HEK293 (cell line): Measurements from ENCODE around the gene CFAP53.

Experiments used
- CTCF ChIA-PET: fragments of 350-600 bp; formaldehyde crosslinking; extraction: SDS; loops from one replicate; lab custom pipeline; 2021; ENCODE audit warnings: antibody characterized with exemption; lab: Yijun Ruan, JAX
- POLR2A ChIA-PET: fragments of 300-600 bp; formaldehyde crosslinking; extraction: SDS; loops from one replicate; lab custom pipeline; 2020; ENCODE audit warnings: antibody characterized with exemption, inconsistent platforms; lab: Yijun Ruan, JAX
- H3K27ac ChIP-seq: fragments of 200-500 bp; sonication (Bioruptor generic); 2 replicates; pipeline ENCODE4 v1.5.1; 2014; ENCODE audit warnings: low read depth, low read length, control low read depth, inconsistent platforms; ENCODE audit errors: extremely low read depth
- H3K36me3 ChIP-seq, 2 experiments: fragments of 200-500 bp in 1 of 2; sonication (Bioruptor generic) in 1 of 2; 1 replicate in 1 of 2; 2 replicates in 1 of 2; pipeline ENCODE4 v1.5.1; 2014 to 2017; ENCODE audit warnings: inconsistent platforms in 2 of 2, low read length in 2 of 2; ENCODE audit not compliant: control insufficient read depth in 2 of 2, insufficient read depth in 1 of 2
- H3K4me1 ChIP-seq: fragments of 200-500 bp; sonication (Bioruptor generic); 2 replicates; pipeline ENCODE4 v1.5.1; 2014; ENCODE audit warnings: mild to moderate bottlenecking, low read length, inconsistent platforms; ENCODE audit not compliant: control insufficient read depth, insufficient read depth
- H3K4me3 ChIP-seq: 2 replicates; pipeline ENCODE4 v1.5.1; 2011; ENCODE audit warnings: low read depth, mild to moderate bottlenecking, control low read depth, low read length, moderate library complexity
- H3K9me3 ChIP-seq: fragments of 200-500 bp; sonication (Bioruptor generic); 2 replicates; pipeline ENCODE4 v1.5.1; 2014; ENCODE audit warnings: low read depth, low read length, inconsistent platforms; ENCODE audit not compliant: control insufficient read depth, insufficient read depth
- CTCF ChIP-seq: fragments of 450-650 bp; formaldehyde crosslinking; IDR thresholded peaks from 2 replicates; pipeline ENCODE4 v1.5.1; 2016; ENCODE audit warnings: missing biosample characterization, missing genetic modification characterization
- GLIS2 ChIP-seq: fragments of 450-650 bp; formaldehyde crosslinking; IDR thresholded peaks from 2 replicates; pipeline ENCODE4 v1.5.1; 2016; ENCODE audit warnings: missing biosample characterization, missing genetic modification characterization
- HIC1 ChIP-seq: fragments of 450-650 bp; formaldehyde crosslinking; IDR thresholded peaks from 2 replicates; pipeline ENCODE4 v1.5.1; 2016; ENCODE audit warnings: missing biosample characterization, missing genetic modification characterization
- IKZF3 ChIP-seq: fragments of 450-650 bp; IDR thresholded peaks from 2 replicates; pipeline ENCODE4 v1.5.0; 2018; ENCODE audit warnings: missing biosample characterization, mild to moderate bottlenecking, missing genetic modification characterization, moderate library complexity
- KLF16 ChIP-seq: fragments of 450-650 bp; formaldehyde crosslinking; IDR thresholded peaks from 2 replicates; pipeline ENCODE4 v1.5.1; 2017; ENCODE audit warnings: missing biosample characterization, missing genetic modification characterization
- KLF9 ChIP-seq: fragments of 450-650 bp; formaldehyde crosslinking; IDR thresholded peaks from 2 replicates; pipeline ENCODE4 v1.5.1; 2016; ENCODE audit warnings: missing biosample characterization, missing genetic modification characterization, low read depth
- PRDM2 ChIP-seq: fragments of 450-650 bp; formaldehyde crosslinking; IDR thresholded peaks from 2 replicates; pipeline ENCODE4 v1.5.1; 2016; ENCODE audit warnings: missing biosample characterization, missing genetic modification characterization, borderline replicate concordance
- REPIN1 ChIP-seq: fragments of 450-650 bp; formaldehyde crosslinking; IDR thresholded peaks from 2 replicates; pipeline ENCODE4 v1.5.1; 2017; ENCODE audit warnings: missing biosample characterization, missing genetic modification characterization, low read depth
- ZBTB10 ChIP-seq: fragments of 450-650 bp; formaldehyde crosslinking; IDR thresholded peaks from 2 replicates; pipeline ENCODE4 v1.5.1; 2016; ENCODE audit warnings: missing biosample characterization, missing genetic modification characterization
- ZBTB21 ChIP-seq: fragments of 450-650 bp; formaldehyde crosslinking; IDR thresholded peaks from 2 replicates; pipeline ENCODE4 v1.5.1; 2017; ENCODE audit warnings: missing biosample characterization, missing genetic modification characterization
- ZNF133 ChIP-seq: fragments of 450-650 bp; formaldehyde crosslinking; IDR thresholded peaks from 2 replicates; pipeline ENCODE4 v1.5.1; 2016; ENCODE audit warnings: missing biosample characterization, missing genetic modification characterization
- ZNF157 ChIP-seq: fragments of 450-650 bp; formaldehyde crosslinking; IDR thresholded peaks from 2 replicates; pipeline ENCODE4 v1.5.1; 2016; ENCODE audit warnings: missing biosample characterization, missing genetic modification characterization
- ZNF324 ChIP-seq: fragments of 450-650 bp; formaldehyde crosslinking; IDR thresholded peaks from 2 replicates; pipeline ENCODE4 v1.5.1; 2016; ENCODE audit warnings: missing biosample characterization, missing genetic modification characterization
- ZNF366 ChIP-seq: fragments of 450-650 bp; formaldehyde crosslinking; conservative IDR thresholded peaks from 2 replicates; pipeline ENCODE4 v1.5.1; 2016; ENCODE audit warnings: missing biosample characterization, missing genetic modification characterization
- ZNF394 ChIP-seq: fragments of 450-650 bp; formaldehyde crosslinking; IDR thresholded peaks from 2 replicates; pipeline ENCODE4 v1.5.1; 2016; ENCODE audit warnings: missing biosample characterization, missing genetic modification characterization, mild to moderate bottlenecking, moderate library complexity, borderline replicate concordance
- ZNF677 ChIP-seq: fragments of 450-650 bp; IDR thresholded peaks from 2 replicates; pipeline ENCODE4 v1.5.0; 2018; ENCODE audit warnings: missing biosample characterization, mild to moderate bottlenecking, missing genetic modification characterization, moderate library complexity
- ZNF791 ChIP-seq: fragments of 450-650 bp; formaldehyde crosslinking; IDR thresholded peaks from 2 replicates; pipeline ENCODE4 v1.5.1; 2016; ENCODE audit warnings: missing biosample characterization, missing genetic modification characterization
- ZNF843 ChIP-seq: fragments of 450-650 bp; formaldehyde crosslinking; IDR thresholded peaks from 2 replicates; pipeline ENCODE4 v1.5.1; 2016; ENCODE audit warnings: missing biosample characterization, missing genetic modification characterization

The CFAP53 gene

GRCh38 chr18:50281972-50282520 is 15.8 kb upstream of the CFAP53 start:
- Histone ChIP-seq H3K4me3 (peak overlapping the region; percentile 93), H3K4me1 (peaks cover 6% of the 10 kb centered on the region; the same call in 1 of the 2 replicates), H3K9me3 (no peaks in the 10 kb centered on the region), H3K36me3 (peaks cover 21 to 64% of the 10 kb centered on the region in 2 experiments), H3K27ac (peak overlapping the region; percentile 74)
- TF ChIP-seq KLF9 (tag by site-specific recombination) (peak; percentile 85), KLF16 (tag by site-specific recombination) (peak; percentile 44; the same call in 1 of the 2 replicates), ZNF677 (no peak), IKZF3 (tag by site-specific recombination) (no peak), PRDM2 (tag by site-specific recombination) (0 out of 2 replicates have a peak, but pooled peaks have one; percentile 61), HIC1 (no peak), ZNF394 (tag by site-specific recombination) (no peak), ZBTB21 (no peak), REPIN1 (no peak), ZNF366 (no peak), ZNF843 (tag by site-specific recombination) (0 out of 2 replicates have a peak, but pooled peaks have one; percentile 15), ZNF133 (tag by site-specific recombination) (no peak), ZNF791 (tag by site-specific recombination) (no peak), ZNF157 (tag by site-specific recombination) (0 out of 2 replicates have a peak, but pooled peaks have one; percentile 49), CTCF (tag by site-specific recombination) (no peak; the same call in 1 of the 2 replicates), GLIS2 (peak; percentile 85), ZNF324 (no peak), ZBTB10 (peak; percentile 70)
- POLR2A ChIA-PET = interaction anchor here (0.6 to 3.2 kb wide), 18 partner anchors 9 to 794 kb away, joined by 3 to 31 read pairs (median 4); partner anchors contain the start of genes C18orf32, CFAP53 and SKA1
- CTCF ChIA-PET = interaction anchor here (0.8 to 2.9 kb wide), 5 partner anchors 13 to 236 kb away, joined by 3 to 10 read pairs (median 6); partner anchors contain the start of gene CFAP53
